OCI-LY1 (cell line): ENCODE data around the gene VAV2.

Source experiments
- H2AFZ ChIP-seq: fragments of 200-600 bp; sonication (generic), shearing (Covaris generic); 2 replicates; pipeline ENCODE4 v1.6.0; 2014; ENCODE audit warnings: antibody characterized with exemption, mild to moderate bottlenecking, low read length
- H3F3A ChIP-seq: fragments of 200-600 bp; sonication (generic), shearing (Covaris generic); 2 replicates; pipeline ENCODE4 v1.6.0; 2014; ENCODE audit warnings: mild to moderate bottlenecking, antibody characterized with exemption, low read length, moderate library complexity; ENCODE audit not compliant: insufficient read depth
- H3K27ac ChIP-seq: fragments of 200-600 bp; sonication (generic); 2 replicates; pipeline ENCODE4 v1.5.1; 2014; ENCODE audit warnings: low read length, mixed run types, mild to moderate bottlenecking, low read depth; ENCODE audit not compliant: poor library complexity, severe bottlenecking
- H3K27me3 ChIP-seq: fragments of 200-600 bp; sonication (generic); 2 replicates; pipeline ENCODE4 v1.6.0; 2014; ENCODE audit warnings: antibody characterized with exemption, mild to moderate bottlenecking, low read length, moderate library complexity; ENCODE audit not compliant: insufficient read depth
- H3K36me3 ChIP-seq: fragments of 200-600 bp; sonication (generic); 2 replicates; pipeline ENCODE4 v1.6.1; 2014; ENCODE audit warnings: mild to moderate bottlenecking, antibody characterized with exemption, low read length, moderate library complexity, mixed read lengths; ENCODE audit not compliant: insufficient read depth
- H3K4me1 ChIP-seq: fragments of 200-600 bp; sonication (generic); 2 replicates; pipeline ENCODE4 v1.5.1; 2014; ENCODE audit warnings: mild to moderate bottlenecking, low read length, moderate library complexity; ENCODE audit not compliant: insufficient read depth, severe bottlenecking
- H3K4me2 ChIP-seq: fragments of 200-600 bp; sonication (generic), shearing (Covaris generic); 2 replicates; pipeline ENCODE4 v1.6.1; 2014; ENCODE audit warnings: low read length
- H3K4me3 ChIP-seq: fragments of 200-600 bp; sonication (generic); 2 replicates; pipeline ENCODE4 v1.5.1; 2014; ENCODE audit warnings: low read length, low read depth, mild to moderate bottlenecking, mixed read lengths; ENCODE audit not compliant: poor library complexity, severe bottlenecking
- H3K79me2 ChIP-seq: fragments of 200-600 bp; shearing (Covaris generic); 2 replicates; pipeline ENCODE4 v1.6.1; 2016; ENCODE audit warnings: mixed run types, low read length, mixed read lengths; ENCODE audit not compliant: insufficient read depth
- H3K9ac ChIP-seq: fragments of 200-600 bp; sonication (generic), shearing (Covaris generic); 2 replicates; pipeline ENCODE4 v1.6.1; 2014; ENCODE audit warnings: mild to moderate bottlenecking, low read length, mixed read lengths
- H3K9me2 ChIP-seq: fragments of 200-600 bp; sonication (generic), shearing (Covaris generic); 2 replicates; pipeline ENCODE4 v1.6.1; 2014; ENCODE audit warnings: low read depth, mild to moderate bottlenecking, low read length, mixed read lengths
- H3K9me3 ChIP-seq: fragments of 200-600 bp; shearing (Covaris generic); 2 replicates; pipeline ENCODE4 v1.6.1; 2014; ENCODE audit warnings: low read length, mixed read lengths
- H4K20me1 ChIP-seq: fragments of 200-600 bp; sonication (generic), shearing (Covaris generic); 2 replicates; pipeline ENCODE4 v1.6.0; 2016; ENCODE audit warnings: mild to moderate bottlenecking, low read length; ENCODE audit not compliant: insufficient read depth
- CTCF ChIP-seq: fragments of 200-600 bp; sonication (generic), shearing (Covaris generic); IDR thresholded peaks from 2 replicates; pipeline ENCODE4 v1.5.1; 2017; ENCODE audit warnings: mild to moderate bottlenecking, antibody characterized with exemption, low read length, moderate library complexity, mixed read lengths
- EZH2 ChIP-seq: fragments of 200-600 bp; sonication (generic), shearing (Covaris generic); IDR thresholded peaks from 2 replicates; pipeline ENCODE4 v1.8.0; 2017; ENCODE audit warnings: borderline replicate concordance, mixed run types, mild to moderate bottlenecking, antibody characterized with exemption, low read length, moderate library complexity, mixed read lengths

The VAV2 gene

GRCh38 chr9:133725886-133726285 is 266.2 kb downstream of the VAV2 start:
- Histone ChIP-seq H3K36me3 (no peaks in the 10 kb centered on the region), H3K4me3 (no peak overlapping the region), H3K9me3 (no peaks in the 10 kb centered on the region), H3F3A (no peaks in the 10 kb centered on the region), H3K9me2 (no peaks in the 10 kb centered on the region), H2AFZ (no peak overlapping the region), H3K79me2 (no peaks in the 10 kb centered on the region), H3K4me2 (no peak overlapping the region), H4K20me1 (no peaks in the 10 kb centered on the region), H3K9ac (no peak overlapping the region), H3K27me3 (no peaks in the 10 kb centered on the region), H3K27ac (no peak overlapping the region), H3K4me1 (no peaks in the 10 kb centered on the region)
- no peak for TF ChIP-seq CTCF
- no peak for TF ChIP-seq EZH2

- Histone ChIP-seq H3K27me3 (peaks cover 7% of the 10 kb centered on the region; the same call in 1 of the 2 replicates), H2AFZ (no peak overlapping the region), H3K9me2 (no peaks in the 10 kb centered on the region), H3K4me1 (no peaks in the 10 kb centered on the region), H3K4me3 (no peak overlapping the region), H3F3A (no peaks in the 10 kb centered on the region), H4K20me1 (no peaks in the 10 kb centered on the region), H3K9ac (no peak overlapping the region), H3K79me2 (no peaks in the 10 kb centered on the region), H3K4me2 (no peak overlapping the region), H3K36me3 (no peaks in the 10 kb centered on the region), H3K27ac (no peak overlapping the region), H3K9me3 (no peaks in the 10 kb centered on the region)
- TF ChIP-seq CTCF (no peak), EZH2 (no peak)
Measured at GRCh38 chr9:133718563-133719315, 273.4 kb downstream of the VAV2 start.

- no peak overlapping the region for H3K9ac ChIP-seq
- no peak overlapping the region for H2AFZ ChIP-seq
- H3F3A ChIP-seq, result no peaks in the 10 kb centered on the region
- H3K4me2 ChIP-seq, result no peak overlapping the region
- H3K9me3 ChIP-seq, result no peaks in the 10 kb centered on the region
- no peak for TF ChIP-seq CTCF
- no peak for TF ChIP-seq EZH2
- no peaks in the 10 kb centered on the region for H3K36me3 ChIP-seq
- no peak overlapping the region for H3K4me3 ChIP-seq
- H3K27ac ChIP-seq, result no peak overlapping the region
- no peaks in the 10 kb centered on the region for H4K20me1 ChIP-seq
- H3K9me2 ChIP-seq, result no peaks in the 10 kb centered on the region
- H3K4me1 ChIP-seq, result no peaks in the 10 kb centered on the region
- no peaks in the 10 kb centered on the region for H3K79me2 ChIP-seq
- H3K27me3 ChIP-seq, result peaks cover 7% of the 10 kb centered on the region; the same call in 1 of the 2 replicates
Measured at GRCh38 chr9:133717113-133718031, 274.8 kb downstream of the VAV2 start.
